Right lobe of liver (tissue), 6 donors: Measurements from ENCODE around the gene KIF6. TPM values are rescaled to one million over a fixed set of nuclear protein-coding genes. Genes with fewer than 3 reads are reported as not detected.

ENCODE experiments used
- ATAC-seq, 4 donors: fragments of 200-7000 bp; cut with Tn5 transposase; one replicate each; pipeline ENCODE4 v1.9.1; 2020; ENCODE audit warnings: mild to moderate bottlenecking in 4 of 4, moderate library complexity in 4 of 4
- DNase-seq, 3 donors: peaks; one replicate each; pipeline ENCODE4 v3.0.0-alpha.2; 2020
- H3K27ac ChIP-seq, 3 donors: fragments of 200-600 bp; one replicate each; pipeline ENCODE4 v1.8.0; 2022
- H3K27me3 ChIP-seq, 2 donors: fragments of 200-600 bp; one replicate each; pipeline ENCODE4 v1.8.0; 2022
- H3K36me3 ChIP-seq, 4 donors: fragments of 200-600 bp; sonication (generic) in 1 of 4; one replicate each; pipeline versions ENCODE4 v1.5.1 to v1.8.0; 2017 to 2022; ENCODE audit warnings: control low read depth in 1 of 4
- H3K4me1 ChIP-seq, 4 donors: fragments of 200-600 bp; sonication (generic) in 1 of 4; one replicate each; pipeline versions ENCODE4 v1.5.1 to v1.8.0; 2017 to 2022; ENCODE audit warnings: control low read depth in 1 of 4
- H3K4me3 ChIP-seq, 3 donors: fragments of 200-600 bp; one replicate each; pipeline ENCODE4 v1.8.0; 2022
- H3K9me3 ChIP-seq, 4 donors: fragments of 200-600 bp; sonication (generic) in 1 of 4; one replicate each; pipeline versions ENCODE4 v1.5.1 to v1.8.0; 2017 to 2022; ENCODE audit warnings: control low read depth in 1 of 4
- POLR2A ChIP-seq: fragments of 450-650 bp; IDR thresholded peaks from one replicate; pipeline ENCODE4 v1.6.1; 2017; ENCODE audit warnings: antibody characterized with exemption, mild to moderate bottlenecking
- WGBS: methylation state at CpG from one replicate; pipeline ENCODE4 v1.1.6; 2018; ENCODE audit warnings: low coverage, low lambda C conversion rate; ENCODE audit not compliant: insufficient coverage; ENCODE audit errors: missing lambda C conversion rate; 5-methylcytosine and 5-hydroxymethylcytosine counted together
- intact Hi-C, 2 donors: fragments of 100-400 bp; cut with DNase I; formaldehyde crosslinking; loops; one replicate each; pipeline versions ENCODE4 v1.11.2 to v1.14.1; 2022
- total RNA-seq, 6 experiments: library from RNA; depleted of rRNA in 2 of 6; stranded (reverse); fragments of >200 nt in 2 of 6; fragmentation: NEBNext Ultra II Directional in 3 of 6; extraction: Animal tissue kit (Norgen Biotek cat#: 25700) in 3 of 6; gene quantifications; one replicate each; pipeline versions ENCODE4 v1.1.0 to v1.2.4, GENCODE V29; 2016 to 2023
- TF ChIP-seq, protein P1 (sequence below), 4 donors: fragments of 200-600 bp in 3 of 4; fragments of 450-650 bp in 1 of 4; IDR thresholded peaks; one replicate each; pipeline versions ENCODE4 v1.5.1 to v1.8.0; 2016 to 2022; ENCODE audit warnings: antibody characterized with exemption in 4 of 4, mild to moderate bottlenecking in 2 of 4
- donor health status: DM: no; HTN: yes; CAD: no.
- donor health status: DM: no; HTN: no; CAD: no.
- donor health status: DM: no; HTN: no; CAD: no.
- donor health status: DM: no; HTN: yes; CAD: no.
- donor health status: DM: no; HTN: yes; CAD: no.

KIF6 gene
- total RNA-seq, 6 experiments from 2014 or later: 0.18 to 0.83 (median 0.37) TPM; not detected in 2

DNA sequence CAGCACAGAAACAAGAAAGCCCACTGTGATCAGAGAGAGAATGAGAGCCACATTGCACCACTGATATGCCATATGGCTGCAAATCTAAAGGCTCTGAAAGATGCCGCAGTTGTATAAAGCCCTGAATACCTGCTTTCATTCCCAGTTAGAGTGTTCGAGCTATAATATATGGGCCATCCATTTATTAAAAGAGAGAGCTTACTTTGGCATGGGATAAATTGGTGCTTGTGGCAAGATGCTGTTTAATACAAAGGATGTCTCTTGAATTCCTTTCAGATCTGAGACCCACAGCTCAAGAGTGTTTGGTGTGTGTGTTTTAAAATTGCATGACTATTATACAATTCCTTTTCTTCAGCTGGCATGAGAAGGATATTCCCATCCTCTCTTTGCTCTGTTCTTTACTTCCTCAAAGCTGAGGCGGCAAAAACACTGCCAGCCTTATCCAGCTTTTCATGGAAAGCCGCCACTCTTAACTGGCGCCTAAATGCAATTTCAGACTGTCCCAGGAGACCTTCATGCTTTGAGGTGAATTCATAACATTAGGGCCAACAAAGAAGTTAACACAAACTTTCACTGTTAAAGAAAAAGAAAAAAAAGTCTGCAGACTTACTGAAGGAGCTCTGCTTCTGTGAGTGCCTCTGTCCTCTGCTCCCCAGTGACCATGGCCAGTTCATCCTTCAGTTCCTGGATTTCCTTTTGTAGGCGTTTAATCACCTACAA lies 147.6 kb downstream of the KIF6 start:
- TF ChIP-seq, protein P1, sequence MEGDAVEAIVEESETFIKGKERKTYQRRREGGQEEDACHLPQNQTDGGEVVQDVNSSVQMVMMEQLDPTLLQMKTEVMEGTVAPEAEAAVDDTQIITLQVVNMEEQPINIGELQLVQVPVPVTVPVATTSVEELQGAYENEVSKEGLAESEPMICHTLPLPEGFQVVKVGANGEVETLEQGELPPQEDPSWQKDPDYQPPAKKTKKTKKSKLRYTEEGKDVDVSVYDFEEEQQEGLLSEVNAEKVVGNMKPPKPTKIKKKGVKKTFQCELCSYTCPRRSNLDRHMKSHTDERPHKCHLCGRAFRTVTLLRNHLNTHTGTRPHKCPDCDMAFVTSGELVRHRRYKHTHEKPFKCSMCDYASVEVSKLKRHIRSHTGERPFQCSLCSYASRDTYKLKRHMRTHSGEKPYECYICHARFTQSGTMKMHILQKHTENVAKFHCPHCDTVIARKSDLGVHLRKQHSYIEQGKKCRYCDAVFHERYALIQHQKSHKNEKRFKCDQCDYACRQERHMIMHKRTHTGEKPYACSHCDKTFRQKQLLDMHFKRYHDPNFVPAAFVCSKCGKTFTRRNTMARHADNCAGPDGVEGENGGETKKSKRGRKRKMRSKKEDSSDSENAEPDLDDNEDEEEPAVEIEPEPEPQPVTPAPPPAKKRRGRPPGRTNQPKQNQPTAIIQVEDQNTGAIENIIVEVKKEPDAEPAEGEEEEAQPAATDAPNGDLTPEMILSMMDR (IDR thresholded peaks at IDR 0.05): no peak
- no peak for TF ChIP-seq POLR2A
- Histone ChIP-seq H3K36me3 (no peaks in the 10 kb centered on the region), H3K4me3 (no peak overlapping the region), H3K4me1 (no peaks in the 10 kb centered on the region), H3K27ac (no peak overlapping the region), H3K9me3 (no peaks in the 10 kb centered on the region), H3K27me3 (no peaks in the 10 kb centered on the region)
- no peak for ATAC-seq
- intact Hi-C loops: no loop called here
- 82% methylated on average over 6 of the region's 6 CpGs for WGBS
- no peak for DNase-seq

DNA sequence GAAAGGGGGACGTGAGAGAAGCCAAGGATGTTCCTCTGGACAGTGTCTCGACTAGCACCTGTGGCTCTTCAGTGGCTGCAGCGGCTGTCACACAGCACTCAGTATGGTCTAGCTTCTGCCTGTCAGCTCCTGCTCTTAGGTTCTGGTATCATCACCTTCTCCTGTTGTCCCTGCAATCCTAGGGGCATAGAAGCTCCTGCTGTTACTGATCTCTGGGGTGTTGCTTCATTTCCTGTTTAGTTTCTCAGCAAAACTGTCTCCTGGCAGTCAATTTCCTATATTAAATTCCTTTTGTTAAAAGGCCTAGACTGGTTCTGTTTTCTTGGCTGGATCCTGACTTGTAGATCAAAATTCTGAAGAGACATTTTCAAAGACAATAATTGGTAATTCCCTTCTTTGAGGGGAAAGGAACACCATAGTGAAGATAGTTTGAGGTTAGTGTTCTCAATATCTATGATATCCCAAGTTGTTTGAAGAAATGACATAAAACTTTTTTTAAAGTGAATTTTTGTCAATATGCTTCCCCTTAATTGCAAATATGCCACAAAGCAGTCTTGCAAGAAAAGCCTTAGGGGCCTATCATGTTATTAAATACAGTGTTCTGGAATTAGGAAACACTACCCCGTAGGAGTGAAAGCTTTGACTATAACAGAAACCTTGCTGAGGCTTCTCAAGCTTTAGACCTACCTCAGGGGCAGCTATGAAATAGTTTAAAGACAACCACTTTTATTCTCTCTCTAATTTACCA lies 148.5 kb downstream of the KIF6 start:
- intact Hi-C loops: no loop called here
- no peak for ATAC-seq
- no peak overlapping the region for H3K4me3 ChIP-seq
- DNase-seq: no peak
- 86% methylated on average over 4 of the region's 4 CpGs for WGBS
- H3K36me3 ChIP-seq: no peaks in the 10 kb centered on the region
- no peak for TF ChIP-seq POLR2A
- TF ChIP-seq, protein P1 (IDR thresholded peaks at IDR 0.05): no peak
- no peaks in the 10 kb centered on the region for H3K9me3 ChIP-seq
- no peak overlapping the region for H3K27ac ChIP-seq
- H3K27me3 ChIP-seq: no peaks in the 10 kb centered on the region
- H3K4me1 ChIP-seq: no peaks in the 10 kb centered on the region

DNA sequence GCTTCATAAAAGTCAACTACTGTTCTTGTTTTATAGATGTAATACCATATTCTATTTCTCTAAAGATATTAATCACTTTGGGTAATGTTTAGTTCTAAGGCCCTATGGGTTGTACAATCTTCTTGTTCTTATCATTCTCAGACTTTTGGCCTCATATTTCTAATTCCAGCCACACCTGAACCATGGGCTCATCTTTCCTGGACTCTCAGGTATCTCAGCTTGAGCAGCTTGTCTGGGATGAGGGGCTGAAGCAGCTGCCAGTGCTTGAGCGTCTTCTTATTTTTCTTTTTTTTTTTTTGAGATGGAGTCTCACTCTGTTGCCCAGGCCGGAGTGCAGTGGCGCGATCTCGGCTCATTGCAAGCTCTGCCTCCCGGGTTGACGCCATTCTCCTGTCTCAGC lies 150.2 kb downstream of the KIF6 start:
- Histone ChIP-seq H3K4me3 (no peak overlapping the region), H3K27ac (no peak overlapping the region), H3K27me3 (no peaks in the 10 kb centered on the region), H3K36me3 (no peaks in the 10 kb centered on the region), H3K4me1 (no peaks in the 10 kb centered on the region), H3K9me3 (no peaks in the 10 kb centered on the region)
- DNase-seq (no peak), ATAC-seq (no peak)
- intact Hi-C loops: no loop called here
- 97% methylated on average over 4 of the region's 7 CpGs for WGBS
- TF ChIP-seq, protein P1 (IDR thresholded peaks at IDR 0.05): no peak
- TF ChIP-seq POLR2A: no peak

DNA sequence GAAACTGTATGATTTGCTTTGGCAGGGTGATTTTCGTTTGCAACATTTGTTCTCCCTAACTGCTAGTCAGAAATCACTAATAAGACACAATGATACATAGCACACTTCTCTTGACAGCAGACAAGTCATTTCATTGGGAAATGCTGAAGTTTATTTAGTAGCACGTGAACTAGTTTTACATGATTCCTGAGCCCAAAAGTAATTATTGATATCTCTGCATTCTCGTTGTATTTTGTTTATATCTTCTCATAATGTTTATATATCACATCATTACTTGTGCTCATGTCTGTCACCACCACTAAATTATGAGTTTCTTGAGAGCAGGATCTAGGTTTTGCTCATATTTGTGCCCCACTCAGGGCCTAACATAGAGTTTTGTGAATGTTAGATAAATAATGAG lies 151.7 kb downstream of the KIF6 start:
- intact Hi-C loops: no loop called here
- 11% methylated on average over 3 of the region's 3 CpGs for WGBS
- Histone ChIP-seq H3K27me3 (no peaks in the 10 kb centered on the region), H3K4me3 (no peak overlapping the region), H3K36me3 (no peaks in the 10 kb centered on the region), H3K9me3 (no peaks in the 10 kb centered on the region), H3K4me1 (no peaks in the 10 kb centered on the region), H3K27ac (no peak overlapping the region)
- ATAC-seq (no peak), DNase-seq (no peak)
- TF ChIP-seq, protein P1 (IDR thresholded peaks at IDR 0.05): no peak
- TF ChIP-seq POLR2A: no peak
